Endothelial cell of umbilical vein (primary cell): Measurements from ENCODE around the gene CD101. TPM values are rescaled to one million over a fixed set of nuclear protein-coding genes. Genes with fewer than 3 reads are reported as not detected.

Source experiments
- BruUV-seq: library from RNA; stranded (reverse); fragments of 400-500 nt; replicated peaks from 2 replicates; lab custom pipeline; 2021; lab: Mats Ljungman, UMichigan
- CTCF ChIA-PET: fragments of 300-600, 350-600 bp; sonication (Branson Sonifier 250); formaldehyde crosslinking; loops from one replicate; lab custom pipeline; 2021; ENCODE audit warnings: antibody characterized with exemption, inconsistent platforms; lab: Charles Lee
- POLR2A ChIA-PET: fragments of 300-600, 350-600 bp; sonication (Branson Sonifier 250); formaldehyde crosslinking; loops from one replicate; lab custom pipeline; 2021; ENCODE audit warnings: antibody characterized with exemption, inconsistent platforms; lab: Charles Lee
- DNase-seq: peaks from one replicate; pipeline ENCODE4 v3.0.0-alpha.2; 2011; ENCODE audit warnings: low read depth, low spot score
- FAIRE-seq: peaks from 2 replicates; lab custom pipeline; 2011; peaks lifted over from hg19 to GRCh38; lab: Jason Lieb, UNC
- H2AFZ ChIP-seq: 2 replicates; pipeline ENCODE4 v1.6.0; 2012; ENCODE audit warnings: low read depth, low read length, control low read depth, inconsistent platforms
- H3K27ac ChIP-seq: 2 replicates; pipeline ENCODE4 v1.5.1; 2011; ENCODE audit warnings: low read depth, mild to moderate bottlenecking, control low read depth, low read length, moderate library complexity; ENCODE audit not compliant: insufficient read depth
- H3K27me3 ChIP-seq, 2 experiments: 2 replicates each; pipeline versions ENCODE4 v1.6.0 to v1.6.1; 2011; ENCODE audit warnings: low read length in 2 of 2, mixed read lengths in 1 of 2; ENCODE audit not compliant: control insufficient read depth in 2 of 2, insufficient read depth in 2 of 2
- H3K36me3 ChIP-seq, 2 experiments: 2 replicates in 1 of 2; 3 replicates in 1 of 2; pipeline ENCODE4 v1.5.1; 2011; ENCODE audit warnings: low read length in 2 of 2, mild to moderate bottlenecking in 1 of 2, moderate library complexity in 1 of 2; ENCODE audit not compliant: control insufficient read depth in 2 of 2, insufficient read depth in 2 of 2; ENCODE audit errors: extremely low read depth in 1 of 2
- H3K4me1 ChIP-seq: 3 replicates; pipeline ENCODE4 v1.5.1; 2011; ENCODE audit warnings: mild to moderate bottlenecking, low read length; ENCODE audit not compliant: control insufficient read depth, insufficient read depth; ENCODE audit errors: extremely low read depth
- H3K4me2 ChIP-seq: 2 replicates; pipeline ENCODE4 v1.6.1; 2011; ENCODE audit warnings: low read length, control low read depth, mixed read lengths; ENCODE audit not compliant: insufficient read depth
- H3K4me3 ChIP-seq, 3 experiments: fragments of 200-600 bp in 1 of 3; sonication (generic), shearing (Covaris generic) in 1 of 3; replicated peaks in 1 of 3; 2 replicates each; pipeline ENCODE4 v1.5.1; 2011 to 2016; ENCODE audit warnings: control low read depth in 3 of 3, low read length in 3 of 3, mild to moderate bottlenecking in 2 of 3, inconsistent platforms in 1 of 3, low read depth in 1 of 3, moderate library complexity in 1 of 3; ENCODE audit not compliant: insufficient read depth in 1 of 3
- H3K79me2 ChIP-seq: 2 replicates; pipeline ENCODE4 v1.6.0; 2012; ENCODE audit warnings: low read length, inconsistent platforms; ENCODE audit not compliant: control insufficient read depth, insufficient read depth
- H3K9ac ChIP-seq: replicated peaks from 2 replicates; pipeline ENCODE3; 2011; ENCODE audit warnings: low read length, control low read depth; ENCODE audit not compliant: insufficient read depth; ENCODE audit errors: extremely low read depth
- H3K9me1 ChIP-seq: replicated peaks from 3 replicates; pipeline ENCODE4 v1.6.0; 2011; ENCODE audit warnings: mild to moderate bottlenecking, low read length; ENCODE audit not compliant: control insufficient read depth, insufficient read depth; ENCODE audit errors: extremely low read depth
- H3K9me3 ChIP-seq: replicated peaks from 2 replicates; pipeline ENCODE4 v1.5.1; 2012; ENCODE audit warnings: low read length, inconsistent platforms; ENCODE audit not compliant: control insufficient read depth, insufficient read depth
- H4K20me1 ChIP-seq: replicated peaks from 2 replicates; pipeline ENCODE3; 2011; ENCODE audit warnings: mild to moderate bottlenecking, low read length; ENCODE audit not compliant: control insufficient read depth, insufficient read depth; ENCODE audit errors: extremely low read depth
- EZH2 ChIP-seq: IDR thresholded peaks from 2 replicates; pipeline ENCODE4 v1.6.1; 2012; ENCODE audit warnings: borderline replicate concordance, low read depth, mild to moderate bottlenecking, moderate library complexity, low read length, inconsistent platforms; ENCODE audit not compliant: severe bottlenecking
- FOS ChIP-seq: IDR thresholded peaks from 2 replicates; pipeline ENCODE4 v1.6.1; 2011; ENCODE audit warnings: mild to moderate bottlenecking, low read length, moderate library complexity, borderline replicate concordance; ENCODE audit not compliant: insufficient read depth
- GATA2 ChIP-seq: IDR thresholded peaks from 2 replicates; pipeline ENCODE4 v1.7.0; 2011; ENCODE audit warnings: low read depth, mild to moderate bottlenecking, moderate library complexity, mixed read lengths, low read length; ENCODE audit not compliant: insufficient read length, insufficient read depth
- JUN ChIP-seq: IDR thresholded peaks from 2 replicates; pipeline ENCODE4 v1.6.1; 2011; ENCODE audit warnings: borderline replicate concordance, low read depth; ENCODE audit not compliant: insufficient read length, insufficient read depth
- MYC ChIP-seq: IDR thresholded peaks from one replicate; pipeline ENCODE4 v1.6.1; 2011; ENCODE audit warnings: mild to moderate bottlenecking, low read depth, low read length
- POLR2A ChIP-seq: IDR thresholded peaks from 2 replicates; pipeline ENCODE4 v1.6.1; 2012; ENCODE audit warnings: low read depth, mild to moderate bottlenecking, control low read depth, low read length
- POLR2AphosphoS5 ChIP-seq: IDR thresholded peaks from 2 replicates; pipeline ENCODE4 v1.6.1; 2012; ENCODE audit warnings: low read depth, mild to moderate bottlenecking, control low read depth, low read length, moderate library complexity; ENCODE audit not compliant: insufficient read depth
- dilution Hi-C: fragments of 300-500 bp; cut with MboI; formaldehyde crosslinking; loops from one replicate; pipeline ENCODE4 v1.15.0; 2019; ENCODE audit warnings: low sequenced_read_pairs; ENCODE audit not compliant: extremely low pct_ligation_motif_present
- intact Hi-C: fragments of 100-400 bp; cut with micrococcal nuclease; formaldehyde crosslinking; loops from one replicate; pipeline ENCODE4 v1.10.0; 2022
- polyA plus RNA-seq, 4 experiments: library from polyadenylated mRNA; depleted of rRNA in 3 of 4; stranded (reverse) in 3 of 4; unstranded in 1 of 4; fragments of >200 nt; gene quantifications; 2 replicates each; pipeline versions ENCODE4 v1.2.1 to v1.2.3, GENCODE V29; 2011 to 2012; ENCODE audit warnings: missing spikeins in 1 of 4
- total RNA-seq: library from RNA; stranded (reverse); gene quantifications from 2 replicates; pipeline ENCODE4 v1.2.3, GENCODE V29; 2021
- TF ChIP-seq, protein P1 (sequence below): IDR thresholded peaks from 2 replicates; pipeline ENCODE4 v1.6.1; 2011; ENCODE audit not compliant: insufficient read depth, insufficient read length
- TF ChIP-seq, protein P2 (sequence below), 2 donors: IDR thresholded peaks; 1 replicate in 1 of 2; 2 replicates in 1 of 2; pipeline ENCODE4 v1.5.1; 2011; ENCODE audit warnings: low read length in 2 of 2, mild to moderate bottlenecking in 2 of 2, moderate library complexity in 2 of 2, control low read depth in 1 of 2, inconsistent platforms in 1 of 2, low read depth in 1 of 2; ENCODE audit not compliant: insufficient read depth in 1 of 2; ENCODE audit errors: extremely low read depth in 1 of 2

CD101 gene
- total and polyA plus RNA-seq, 2 donors (not counting 3 experiments of a cell fraction or from before 2014, with no cell fraction given), result 0.04 to 0.97 TPM

- BruUV-seq, result no TSS peak
- Histone ChIP-seq H3K36me3 (no peaks in the 10 kb centered on the region), H3K9ac (no peak overlapping the region), H2AFZ (no peak overlapping the region), H4K20me1 (no peaks in the 10 kb centered on the region), H3K4me1 (peaks cover 9% of the 10 kb centered on the region), H3K27ac (no peak overlapping the region), H3K9me1 (no peaks in the 10 kb centered on the region), H3K9me3 (no peaks in the 10 kb centered on the region), H3K79me2 (no peaks in the 10 kb centered on the region), H3K4me3 (no peak overlapping the region), H3K4me2 (no peak overlapping the region), H3K27me3 (no peaks in the 10 kb centered on the region)
- FAIRE-seq (no peak), DNase-seq (no peak)
- ChIA-PET POLR2A (interaction anchor here (0.6 kb wide), 1 partner anchor 21 kb away, joined by 7 read pairs; no protein-coding TSS in a partner anchor), CTCF (interaction anchor here (0.8 to 4.1 kb wide), 5 partner anchors 15 to 324 kb away, joined by 3 to 55 read pairs (median 3); no protein-coding TSS in a partner anchor)
- dilution Hi-C loops (no loop called here), intact Hi-C loops (loop anchor here (2.0 to 10.0 kb wide), 6 partner anchors 33 to 833 kb away; partner anchors contain the start of gene MAN1A2)
- TF ChIP-seq FOS (no peak), POLR2AphosphoS5 (no peak), GATA2 (no peak), MYC (no peak), POLR2A (no peak), EZH2 (no peak), JUN (no peak)
- TF ChIP-seq, protein P1, sequence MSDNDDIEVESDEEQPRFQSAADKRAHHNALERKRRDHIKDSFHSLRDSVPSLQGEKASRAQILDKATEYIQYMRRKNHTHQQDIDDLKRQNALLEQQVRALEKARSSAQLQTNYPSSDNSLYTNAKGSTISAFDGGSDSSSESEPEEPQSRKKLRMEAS, result no peak
- TF ChIP-seq, protein P2, sequence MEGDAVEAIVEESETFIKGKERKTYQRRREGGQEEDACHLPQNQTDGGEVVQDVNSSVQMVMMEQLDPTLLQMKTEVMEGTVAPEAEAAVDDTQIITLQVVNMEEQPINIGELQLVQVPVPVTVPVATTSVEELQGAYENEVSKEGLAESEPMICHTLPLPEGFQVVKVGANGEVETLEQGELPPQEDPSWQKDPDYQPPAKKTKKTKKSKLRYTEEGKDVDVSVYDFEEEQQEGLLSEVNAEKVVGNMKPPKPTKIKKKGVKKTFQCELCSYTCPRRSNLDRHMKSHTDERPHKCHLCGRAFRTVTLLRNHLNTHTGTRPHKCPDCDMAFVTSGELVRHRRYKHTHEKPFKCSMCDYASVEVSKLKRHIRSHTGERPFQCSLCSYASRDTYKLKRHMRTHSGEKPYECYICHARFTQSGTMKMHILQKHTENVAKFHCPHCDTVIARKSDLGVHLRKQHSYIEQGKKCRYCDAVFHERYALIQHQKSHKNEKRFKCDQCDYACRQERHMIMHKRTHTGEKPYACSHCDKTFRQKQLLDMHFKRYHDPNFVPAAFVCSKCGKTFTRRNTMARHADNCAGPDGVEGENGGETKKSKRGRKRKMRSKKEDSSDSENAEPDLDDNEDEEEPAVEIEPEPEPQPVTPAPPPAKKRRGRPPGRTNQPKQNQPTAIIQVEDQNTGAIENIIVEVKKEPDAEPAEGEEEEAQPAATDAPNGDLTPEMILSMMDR (IDR thresholded peaks at IDR 0.05; ENCODE audit: extremely low read depth in 1 of 2, insufficient read depth in 1 of 2, low read depth in 1 of 2, low read length in 2 of 2), result no peak
Measured at GRCh38 chr1:117061986-117062415, 60.4 kb downstream of the CD101 start.
